Upper lobe of left lung (tissue), 4 donors: Measurements from ENCODE around the gene SLC8A2.

Source experiments
- CTCF ChIP-seq, 6 experiments: fragments of 450-650 bp in 4 of 6; fragments of 200-600 bp in 2 of 6; sonication (generic) in 2 of 6; IDR thresholded peaks; one replicate each; pipeline ENCODE4 v1.5.1; 2016 to 2019; ENCODE audit warnings: antibody characterized with exemption in 6 of 6
- POLR2A ChIP-seq, 4 donors: fragments of 450-650 bp; IDR thresholded peaks; one replicate each; pipeline ENCODE4 v1.5.1; 2016 to 2017; ENCODE audit warnings: antibody characterized with exemption in 4 of 4, mild to moderate bottlenecking in 2 of 4

GRCh38 chr19:47429140-47429793, 42.4 kb downstream of the SLC8A2 start:
- TF ChIP-seq CTCF (IDR thresholded peaks at IDR 0.05) (no peak), POLR2A (IDR thresholded peaks at IDR 0.05) (no peak)
